HepG2 (cell line): ENCODE data around the gene TRIM8. TPM values are rescaled to one million over a fixed set of nuclear protein-coding genes. Genes with fewer than 3 reads are reported as not detected.
A peak's percentile ranks its signal among the peaks of the same experiment; 100 is the strongest.

ENCODE experiments used
- AGO2 ChIP-seq: fragments of 200-400 bp; formaldehyde crosslinking; optimal IDR thresholded peaks from 2 replicates; pipeline ENCODE3; 2017; ENCODE audit warnings: mild to moderate bottlenecking, low read depth, low read length, moderate library complexity
- ATM ChIP-seq: fragments of 450-650 bp; IDR thresholded peaks from 2 replicates; pipeline ENCODE4 v1.7.1; 2017; ENCODE audit warnings: mild to moderate bottlenecking, borderline replicate concordance
- CERS6 ChIP-seq: sonication (generic); formaldehyde crosslinking; IDR thresholded peaks from 2 replicates; pipeline ENCODE4 v1.5.0; 2020; ENCODE audit warnings: missing genetic modification reagents
- DNMT1 ChIP-seq: sonication (generic); formaldehyde crosslinking; IDR thresholded peaks from 2 replicates; pipeline ENCODE4 v1.5.1; 2020; ENCODE audit warnings: mild to moderate bottlenecking, missing genetic modification reagents
- DZIP1 ChIP-seq: sonication (generic); formaldehyde crosslinking; IDR thresholded peaks from 2 replicates; pipeline ENCODE4 v1.5.0; 2020; ENCODE audit warnings: mild to moderate bottlenecking, missing genetic modification reagents
- MAF1 ChIP-seq: sonication (generic); formaldehyde crosslinking; IDR thresholded peaks from 2 replicates; pipeline ENCODE4 v1.5.0; 2020; ENCODE audit warnings: missing genetic modification reagents, borderline replicate concordance
- MAZ ChIP-seq, 2 experiments: sonication (generic) in 1 of 2; formaldehyde crosslinking in 1 of 2; IDR thresholded peaks; 2 replicates each; pipeline versions ENCODE4 v1.5.0 to v1.6.1; 2012 to 2020; ENCODE audit warnings: low read depth in 2 of 2, mild to moderate bottlenecking in 2 of 2, borderline replicate concordance in 1 of 2, improper control_type of control experiment in 1 of 2, low read length in 1 of 2, missing genetic modification reagents in 1 of 2, moderate library complexity in 1 of 2
- RAD21 ChIP-seq: fragments of 450-650 bp; formaldehyde crosslinking; IDR thresholded peaks from 2 replicates; pipeline ENCODE4 v1.5.0; 2020; ENCODE audit warnings: mild to moderate bottlenecking
- SKIL ChIP-seq: sonication (generic); formaldehyde crosslinking; IDR thresholded peaks from 2 replicates; pipeline ENCODE4 v1.8.0; 2022; ENCODE audit warnings: missing genetic modification reagents, mild to moderate bottlenecking, moderate library complexity, borderline replicate concordance
- SMAD1 ChIP-seq: sonication (generic); formaldehyde crosslinking; IDR thresholded peaks from 2 replicates; pipeline ENCODE4 v1.4.0; 2020; ENCODE audit warnings: missing genetic modification reagents, low read depth, mild to moderate bottlenecking, borderline replicate concordance
- SP5 ChIP-seq: IDR thresholded peaks from 2 replicates; pipeline ENCODE4 v1.6.1; 2016; ENCODE audit warnings: low read depth, borderline replicate concordance
- ZNF138 ChIP-seq: sonication (generic); formaldehyde crosslinking; IDR thresholded peaks from 2 replicates; pipeline ENCODE4 v1.5.0; 2020; ENCODE audit warnings: mild to moderate bottlenecking, low read depth, missing genetic modification reagents
- ZNF543 ChIP-seq: sonication (generic); formaldehyde crosslinking; IDR thresholded peaks from 2 replicates; pipeline ENCODE4 v1.4.0; 2020; ENCODE audit warnings: mild to moderate bottlenecking, missing genetic modification reagents
- ZNF570 ChIP-seq: sonication (generic); formaldehyde crosslinking; IDR thresholded peaks from 2 replicates; pipeline ENCODE4 v1.4.0; 2020; ENCODE audit warnings: mild to moderate bottlenecking, missing genetic modification reagents, borderline replicate concordance
- ZNF790 ChIP-seq: sonication (generic); formaldehyde crosslinking; IDR thresholded peaks from 2 replicates; pipeline ENCODE4 v1.8.0; 2022; ENCODE audit warnings: missing genetic modification reagents, mild to moderate bottlenecking, borderline replicate concordance
- polyA plus RNA-seq, 8 experiments: library from polyadenylated mRNA; depleted of rRNA in 3 of 8; stranded (reverse) in 7 of 8; unstranded in 1 of 8; fragments of >200 nt; fragmentation: Illumina TruSeq in 4 of 8; extraction: Trizol in 4 of 8; gene quantifications; 2 replicates each; pipeline versions ENCODE4 v1.2.1 to v1.2.3, GENCODE V29; 2011 to 2016; ENCODE audit warnings: low read depth in 4 of 8, missing spikeins in 1 of 8, mixed read lengths in 1 of 8; ENCODE audit not compliant: insufficient read depth in 1 of 8
- total RNA-seq, 5 experiments: library from RNA; depleted of rRNA; stranded (reverse); fragments of >200 nt; fragmentation: Illumina TruSeq; extraction: Trizol; gene quantifications; 2 replicates each; pipeline ENCODE4 v1.2.3, GENCODE V29; 2016; ENCODE audit warnings: low read depth in 1 of 5
- TF ChIP-seq, protein P1 (sequence below): sonication (generic); formaldehyde crosslinking; IDR thresholded peaks from 2 replicates; pipeline ENCODE4 v1.8.0; 2022; ENCODE audit warnings: missing genetic modification reagents, low read depth, mild to moderate bottlenecking, borderline replicate concordance
- TF ChIP-seq, protein P2 (sequence below): sonication (generic); formaldehyde crosslinking; IDR thresholded peaks from 2 replicates; pipeline ENCODE4 v1.4.0; 2020; ENCODE audit warnings: mild to moderate bottlenecking, missing genetic modification reagents
- TF ChIP-seq, protein P3 (sequence below): IDR thresholded peaks from 2 replicates; pipeline ENCODE4 v1.6.1; 2016; ENCODE audit warnings: low read depth

The TRIM8 gene
- total and polyA plus RNA-seq, 2 of the 13 experiments (the other 11 are each of a cell fraction or from before 2014, with no cell fraction given) = 38.9 to 66.5 TPM

DNA sequence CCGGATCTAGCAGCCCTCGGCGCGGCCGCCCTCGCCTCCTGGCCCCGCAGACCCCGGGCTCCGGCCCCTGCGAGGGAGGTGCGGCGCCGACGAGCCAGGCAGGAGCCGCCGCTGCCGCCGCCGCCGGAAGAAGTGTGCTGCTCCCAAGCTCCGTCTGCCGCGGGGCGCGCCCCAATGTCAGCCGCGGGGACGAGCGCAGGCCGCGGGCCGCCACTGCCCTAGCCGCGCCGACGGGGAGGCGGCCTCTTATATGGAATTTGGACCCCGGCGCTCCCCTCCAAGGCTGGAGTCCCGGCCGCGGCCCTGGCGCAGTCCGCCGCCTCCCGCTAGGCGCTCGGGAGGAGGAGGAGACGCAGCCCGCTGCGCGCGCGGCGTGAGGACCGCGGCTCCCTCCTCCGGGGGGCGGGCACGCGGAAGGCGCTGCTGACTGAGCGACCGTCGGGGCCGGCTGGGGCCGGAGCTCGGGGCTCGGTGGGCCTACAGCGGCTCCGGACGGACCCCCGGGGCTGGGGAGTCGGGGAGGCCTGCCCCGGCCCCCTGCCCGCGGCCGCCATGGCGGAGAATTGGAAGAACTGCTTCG lies at the start of gene TRIM8 (continued):
- TF ChIP-seq SMAD1 (CRISPR knock-in tag) (0 out of 2 replicates have a peak, but pooled peaks have one; percentile 5), MAF1 (CRISPR knock-in tag) (no peak), ZNF790 (no peak), MAZ (IDR thresholded peaks at IDR 0.05; ENCODE audit: borderline replicate concordance, low read depth, low read length) (0 out of 2 replicates have a peak, but pooled peaks have one; percentile 15), MAZ (CRISPR knock-in tag; IDR thresholded peaks at IDR 0.05; ENCODE audit: low read depth) (no peak), SP5 (CRISPR knock-in tag) (no peak), ZNF138 (0 out of 2 replicates have a peak, but pooled peaks have one; percentile 1), ZNF543 (CRISPR knock-in tag) (no peak; the same call in 1 of the 2 replicates), SKIL (CRISPR knock-in tag) (no peak), AGO2 (peak; percentile 79), DNMT1 (CRISPR knock-in tag) (no peak), CERS6 (CRISPR knock-in tag) (no peak), ZNF570 (CRISPR knock-in tag) (no peak), DZIP1 (no peak), ATM (no peak), RAD21 (CRISPR knock-in tag) (peak; percentile 27; the same call in 1 of the 2 replicates)
- TF ChIP-seq, protein P1, sequence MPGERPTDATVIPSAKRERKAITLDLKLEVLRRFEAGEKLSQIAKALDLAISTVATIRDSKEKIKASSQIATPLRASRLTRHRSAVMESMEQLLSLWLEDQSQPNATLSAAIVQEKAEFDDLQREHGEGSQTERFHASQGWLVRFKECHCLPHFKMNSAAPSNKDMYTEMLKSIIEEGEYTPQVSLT (CRISPR knock-in tag) = no peak
- TF ChIP-seq, protein P2, sequence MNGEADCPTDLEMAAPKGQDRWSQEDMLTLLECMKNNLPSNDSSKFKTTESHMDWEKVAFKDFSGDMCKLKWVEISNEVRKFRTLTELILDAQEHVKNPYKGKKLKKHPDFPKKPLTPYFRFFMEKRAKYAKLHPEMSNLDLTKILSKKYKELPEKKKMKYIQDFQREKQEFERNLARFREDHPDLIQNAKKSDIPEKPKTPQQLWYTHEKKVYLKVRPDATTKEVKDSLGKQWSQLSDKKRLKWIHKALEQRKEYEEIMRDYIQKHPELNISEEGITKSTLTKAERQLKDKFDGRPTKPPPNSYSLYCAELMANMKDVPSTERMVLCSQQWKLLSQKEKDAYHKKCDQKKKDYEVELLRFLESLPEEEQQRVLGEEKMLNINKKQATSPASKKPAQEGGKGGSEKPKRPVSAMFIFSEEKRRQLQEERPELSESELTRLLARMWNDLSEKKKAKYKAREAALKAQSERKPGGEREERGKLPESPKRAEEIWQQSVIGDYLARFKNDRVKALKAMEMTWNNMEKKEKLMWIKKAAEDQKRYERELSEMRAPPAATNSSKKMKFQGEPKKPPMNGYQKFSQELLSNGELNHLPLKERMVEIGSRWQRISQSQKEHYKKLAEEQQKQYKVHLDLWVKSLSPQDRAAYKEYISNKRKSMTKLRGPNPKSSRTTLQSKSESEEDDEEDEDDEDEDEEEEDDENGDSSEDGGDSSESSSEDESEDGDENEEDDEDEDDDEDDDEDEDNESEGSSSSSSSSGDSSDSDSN = peak; percentile 66; the same call in 1 of the 2 replicates
- TF ChIP-seq, protein P3, sequence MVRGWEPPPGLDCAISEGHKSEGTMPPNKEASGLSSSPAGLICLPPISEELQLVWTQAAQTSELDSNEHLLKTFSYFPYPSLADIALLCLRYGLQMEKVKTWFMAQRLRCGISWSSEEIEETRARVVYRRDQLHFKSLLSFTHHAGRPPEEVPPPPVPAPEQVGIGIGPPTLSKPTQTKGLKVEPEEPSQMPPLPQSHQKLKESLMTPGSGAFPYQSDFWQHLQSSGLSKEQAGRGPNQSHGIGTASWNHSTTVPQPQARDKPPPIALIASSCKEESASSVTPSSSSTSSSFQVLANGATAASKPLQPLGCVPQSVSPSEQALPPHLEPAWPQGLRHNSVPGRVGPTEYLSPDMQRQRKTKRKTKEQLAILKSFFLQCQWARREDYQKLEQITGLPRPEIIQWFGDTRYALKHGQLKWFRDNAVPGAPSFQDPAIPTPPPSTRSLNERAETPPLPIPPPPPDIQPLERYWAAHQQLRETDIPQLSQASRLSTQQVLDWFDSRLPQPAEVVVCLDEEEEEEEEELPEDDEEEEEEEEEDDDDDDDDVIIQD (CRISPR knock-in tag) = 0 out of 2 replicates have a peak, but pooled peaks have one; percentile 0
